ENCODE measurements around the gene RFXANK.

- TF ChIP-seq RUNX1 (IDR thresholded peaks at IDR 0.05; ENCODE audit: low read depth) (no peak), U2AF2 (optimal IDR thresholded peaks at IDR 0.05; ENCODE audit: low read depth, low read length) (no peak), CTCF (IDR thresholded peaks at IDR 0.05 in 2 of 3, conservative IDR thresholded peaks at IDR 0.05 in 1 of 3; ENCODE audit: insufficient read depth in 2 of 3, low read depth in 1 of 3, low read length in 3 of 3) (no peak), YBX1 (IDR thresholded peaks at IDR 0.05) (no peak), KDM1A (IDR thresholded peaks at IDR 0.05) (no peak), TBL1XR1 (IDR thresholded peaks at IDR 0.05; ENCODE audit: low read length in 2 of 2) (no peak), BRCA1 (IDR thresholded peaks at IDR 0.05) (no peak), BRCA1 (CRISPR knock-in tag; IDR thresholded peaks at IDR 0.05) (no peak), HOXB6 (CRISPR knock-in tag; IDR thresholded peaks at IDR 0.05; ENCODE audit: borderline replicate concordance) (no peak), NR1H2 (CRISPR knock-in tag; IDR thresholded peaks at IDR 0.05) (no peak), SREBF2 (CRISPR knock-in tag; IDR thresholded peaks at IDR 0.05) (no peak), BRF2 (IDR thresholded peaks at IDR 0.05; ENCODE audit: borderline replicate concordance, insufficient read depth, insufficient read length) (no peak), CBX1 (IDR thresholded peaks at IDR 0.05; ENCODE audit: low read depth) (no peak), HNRNPK (IDR thresholded peaks at IDR 0.05; ENCODE audit: low read depth, low read length, poor library complexity, severe bottlenecking) (no peak), ELK1 (CRISPR knock-in tag; IDR thresholded peaks at IDR 0.05) (no peak)
Observed at GRCh38 chr19:19167612-19168011, 24.4 kb upstream of the RFXANK start.

All from K562 (cell line).